Stimulated activated naive CD8-positive, alpha-beta T cell treated with anti-CD3 and anti-CD28 coated beads, Interleukin-15, amount 100 ng/mL, for 72 hours (primary cell): ENCODE data around the gene SNX9.
"Not testable (repeated sequence)": the region's sequence is repeated elsewhere in the genome, so short reads cannot be mapped to it uniquely, and the experiment has no call there.

Source experiments
- ATAC-seq: fragments of 150-1000 bp; cut with Tn5 transposase; 2 replicates; pipeline ENCODE4 v1.10.0; 2021; ENCODE audit warnings: mild to moderate bottlenecking, moderate library complexity
- DNase-seq, 2 donors: peaks; one replicate each; pipeline ENCODE4 v3.0.0; 2021 to 2022
- H3K27ac Mint-ChIP-seq, 2 donors: one replicate each; pipeline ENCODE4 v1.8.0; 2022; ENCODE audit warnings: mild to moderate bottlenecking in 2 of 2, mixed read lengths in 2 of 2, moderate library complexity in 2 of 2
- H3K27me3 Mint-ChIP-seq: one replicate; pipeline ENCODE4 v1.8.0; 2022; ENCODE audit warnings: mixed read lengths
- H3K4me1 Mint-ChIP-seq: one replicate; pipeline ENCODE4 v1.8.0; 2022; ENCODE audit warnings: mild to moderate bottlenecking, mixed read lengths
- H3K4me3 Mint-ChIP-seq, 2 donors: one replicate each; pipeline ENCODE4 v1.8.0; 2022; ENCODE audit warnings: mild to moderate bottlenecking in 2 of 2, mixed read lengths in 2 of 2, moderate library complexity in 1 of 2
- H3K9me3 Mint-ChIP-seq, 2 donors: one replicate each; pipeline ENCODE4 v1.8.0; 2022; ENCODE audit warnings: mixed read lengths in 2 of 2

Gene SNX9

DNA sequence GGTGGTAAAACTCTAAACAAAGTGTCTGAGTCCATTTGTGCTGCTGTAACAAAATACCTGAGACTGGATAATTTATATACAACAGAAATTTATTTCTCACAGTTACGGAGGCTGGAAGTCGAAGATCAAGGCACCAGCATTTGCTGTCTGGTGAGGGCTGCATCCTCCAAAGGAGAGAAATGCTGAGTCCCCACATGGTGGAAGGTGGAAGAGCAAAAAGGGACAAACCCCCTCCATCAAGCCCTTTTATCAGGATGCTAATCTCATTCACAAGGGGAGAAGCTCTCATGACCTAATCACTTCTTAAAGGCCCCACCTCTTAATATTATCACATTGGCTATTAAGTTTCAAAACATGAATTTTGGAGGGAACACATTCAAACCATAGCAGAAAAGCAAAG is 102.7 kb downstream of the SNX9 start:
- ATAC-seq, result no peak
- H3K27ac Mint-ChIP-seq, result no peak overlapping the region

DNA sequence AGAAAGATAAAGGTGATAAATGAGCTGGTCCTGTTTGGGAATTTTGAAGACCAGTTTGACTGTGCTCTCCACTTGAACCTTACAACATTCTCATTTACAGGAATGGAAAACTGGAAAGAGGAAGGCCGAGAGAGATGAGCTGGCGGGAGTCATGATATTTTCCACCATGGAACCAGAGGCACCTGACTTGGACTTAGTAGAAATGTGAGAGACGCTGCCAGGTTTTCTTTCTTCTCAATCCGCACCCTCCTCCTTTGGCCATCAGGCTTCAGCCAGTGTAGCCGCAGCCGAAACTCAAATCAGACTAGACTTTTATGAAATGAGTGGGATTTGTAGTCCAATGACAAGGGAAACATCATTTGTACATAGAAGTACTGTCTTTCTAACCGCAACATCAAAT is 104.0 kb downstream of the SNX9 start:
- Mint-ChIP-seq H3K9me3 (no peaks in the 10 kb centered on the region), H3K4me3 (no peak overlapping the region), H3K27ac (peak overlapping the region in 1 of 2 donors; percentile 58), H3K4me1 (no peaks in the 10 kb centered on the region), H3K27me3 (no peaks in the 10 kb centered on the region)
- no peak for ATAC-seq
- DNase-seq, result no peak

More for the DNA sequence above, 102.7 kb downstream of the SNX9 start:
- Mint-ChIP-seq H3K27me3 (no peaks in the 10 kb centered on the region), H3K9me3 (no peaks in the 10 kb centered on the region), H3K4me3 (no peak overlapping the region), H3K4me1 (peaks cover 7% of the 10 kb centered on the region)
- no peak for DNase-seq

GRCh38 chr6:157928428-157928827 is 105.4 kb downstream of the SNX9 start:
- no peak for ATAC-seq
- H3K27me3 Mint-ChIP-seq, result no peaks in the 10 kb centered on the region
- no peak overlapping the region for H3K27ac Mint-ChIP-seq
- no peaks in the 10 kb centered on the region for H3K4me1 Mint-ChIP-seq
- no peak for DNase-seq
- no peaks in the 10 kb centered on the region for H3K9me3 Mint-ChIP-seq
- no peak overlapping the region for H3K4me3 Mint-ChIP-seq

DNA sequence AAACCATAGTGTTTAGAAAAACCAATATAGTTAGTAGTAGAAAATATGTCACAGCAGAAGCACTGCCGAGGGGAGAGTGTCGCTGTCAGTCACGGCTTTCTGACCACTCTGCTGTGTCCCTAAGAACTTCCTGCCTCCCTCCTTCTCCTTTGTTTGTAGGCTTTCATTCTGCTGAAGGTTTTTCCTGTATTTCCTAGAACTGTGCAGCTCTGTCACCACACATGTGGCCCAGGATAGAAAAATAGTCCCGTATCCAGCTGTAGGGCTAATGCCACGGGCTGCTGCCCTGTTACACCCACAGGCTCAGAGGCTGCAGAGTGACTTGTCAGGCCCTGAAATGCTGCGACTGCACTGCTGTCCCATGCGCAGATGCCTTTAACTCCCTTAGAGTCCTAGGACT is 106.0 kb downstream of the SNX9 start:
- no peak overlapping the region for H3K27ac Mint-ChIP-seq
- H3K27me3 Mint-ChIP-seq, result no peaks in the 10 kb centered on the region
- no peaks in the 10 kb centered on the region for H3K4me1 Mint-ChIP-seq
- H3K9me3 Mint-ChIP-seq, result no peaks in the 10 kb centered on the region
- DNase-seq (no peak), ATAC-seq (no peak)
- no peak overlapping the region for H3K4me3 Mint-ChIP-seq

DNA sequence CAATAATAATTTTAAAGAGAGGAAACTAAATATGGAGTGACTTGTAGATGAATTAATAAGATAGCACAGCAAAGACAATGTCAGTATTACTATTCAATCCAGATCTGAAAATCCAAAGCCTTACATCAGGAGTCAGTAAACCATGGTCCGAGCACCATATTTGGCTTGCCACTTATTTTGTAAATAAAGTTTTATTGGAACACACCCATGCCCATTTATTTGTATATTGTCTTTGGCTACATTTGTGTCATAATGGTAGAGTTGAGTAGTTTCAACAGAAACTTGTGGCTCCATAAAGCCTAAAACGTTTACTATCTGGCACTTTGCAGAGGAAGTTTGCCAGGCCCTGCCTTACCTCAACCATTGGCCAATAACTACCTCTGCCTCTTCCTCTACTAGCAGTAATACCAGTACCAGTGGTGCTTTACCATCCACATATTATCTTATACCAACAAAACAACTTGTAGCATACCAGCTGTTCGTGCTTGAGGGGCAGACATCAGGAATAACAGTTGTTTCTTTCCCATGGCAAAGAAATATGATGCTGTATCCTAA is 106.8 kb downstream of the SNX9 start:
- no peak for ATAC-seq

DNA sequence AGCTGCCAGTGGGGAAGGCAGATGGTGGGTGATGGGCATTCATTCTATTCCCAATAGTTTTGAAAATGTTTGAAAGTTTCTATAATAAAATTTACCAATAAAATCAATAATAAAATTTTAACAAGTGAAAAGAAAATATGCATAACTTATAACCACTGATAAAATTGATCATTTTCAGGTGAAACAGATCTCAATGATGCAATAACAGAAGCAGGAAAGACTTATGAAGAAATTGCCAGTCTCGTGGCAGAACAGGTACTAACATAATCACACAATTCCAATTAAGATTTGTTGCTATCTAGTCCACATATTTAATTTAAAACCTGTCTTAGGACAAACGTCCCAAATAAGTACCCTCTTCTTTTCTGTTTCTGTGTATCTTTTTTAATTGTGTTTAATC is 112.7 kb downstream of the SNX9 start:
- DNase-seq (no peak), ATAC-seq (no peak)
- Mint-ChIP-seq H3K27ac (no peak overlapping the region), H3K4me3 (no peak overlapping the region), H3K27me3 (no peaks in the 10 kb centered on the region), H3K4me1 (peaks cover 18% of the 10 kb centered on the region), H3K9me3 (no peaks in the 10 kb centered on the region)

More for the DNA sequence above, 106.8 kb downstream of the SNX9 start:
- Mint-ChIP-seq H3K4me3 (no peak overlapping the region), H3K27ac (no peak overlapping the region), H3K4me1 (no peaks in the 10 kb centered on the region), H3K27me3 (no peaks in the 10 kb centered on the region), H3K9me3 (no peaks in the 10 kb centered on the region)
- DNase-seq, result no peak

DNA sequence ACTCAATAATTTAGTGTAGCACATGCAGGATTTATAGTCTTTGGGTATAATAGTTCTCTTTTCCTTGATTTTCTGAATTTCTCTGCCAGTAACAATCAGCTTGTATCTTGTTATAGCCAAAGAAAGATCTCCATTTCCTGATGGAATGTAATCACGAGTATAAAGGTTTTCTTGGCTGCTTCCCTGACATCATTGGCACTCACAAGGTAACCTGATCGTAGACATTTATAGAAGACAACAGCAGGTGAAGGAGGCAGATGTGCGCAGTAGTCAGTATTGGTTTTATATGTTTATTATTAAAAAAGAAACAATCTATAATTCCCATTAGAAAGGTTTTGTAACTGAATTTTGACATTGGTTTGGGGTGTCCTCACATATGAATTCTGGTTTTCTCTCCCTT is 114.3 kb downstream of the SNX9 start:
- no peak for DNase-seq
- Mint-ChIP-seq H3K4me3 (no peak overlapping the region), H3K27ac (no peak overlapping the region), H3K27me3 (no peaks in the 10 kb centered on the region), H3K4me1 (peaks cover 25% of the 10 kb centered on the region), H3K9me3 (no peaks in the 10 kb centered on the region)
- ATAC-seq, result no peak

DNA sequence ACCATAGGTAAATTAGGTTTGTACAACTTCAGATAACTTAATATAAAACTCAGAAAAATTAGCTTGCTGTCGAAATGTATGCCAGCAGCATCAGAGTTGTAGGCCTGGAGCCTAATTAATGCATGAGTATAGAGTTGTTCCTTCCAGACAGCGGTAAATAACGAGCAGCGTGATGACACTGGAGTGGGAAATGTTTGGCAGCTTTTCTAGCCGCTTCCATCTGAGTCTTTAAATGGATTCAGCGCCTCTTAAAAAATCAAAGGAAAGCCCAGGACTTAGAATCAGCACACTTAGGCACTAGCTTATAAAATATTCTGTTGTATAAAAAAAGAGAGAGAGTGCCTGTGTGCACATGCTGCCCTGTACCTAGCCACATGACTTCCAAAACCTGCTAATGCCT is 114.9 kb downstream of the SNX9 start:
- H3K4me3 Mint-ChIP-seq, result no peak overlapping the region
- ATAC-seq, result no peak
- no peaks in the 10 kb centered on the region for H3K9me3 Mint-ChIP-seq
- no peak for DNase-seq
- H3K27ac Mint-ChIP-seq, result no peak overlapping the region
- no peaks in the 10 kb centered on the region for H3K27me3 Mint-ChIP-seq
- H3K4me1 Mint-ChIP-seq, result peaks cover 29% of the 10 kb centered on the region

DNA sequence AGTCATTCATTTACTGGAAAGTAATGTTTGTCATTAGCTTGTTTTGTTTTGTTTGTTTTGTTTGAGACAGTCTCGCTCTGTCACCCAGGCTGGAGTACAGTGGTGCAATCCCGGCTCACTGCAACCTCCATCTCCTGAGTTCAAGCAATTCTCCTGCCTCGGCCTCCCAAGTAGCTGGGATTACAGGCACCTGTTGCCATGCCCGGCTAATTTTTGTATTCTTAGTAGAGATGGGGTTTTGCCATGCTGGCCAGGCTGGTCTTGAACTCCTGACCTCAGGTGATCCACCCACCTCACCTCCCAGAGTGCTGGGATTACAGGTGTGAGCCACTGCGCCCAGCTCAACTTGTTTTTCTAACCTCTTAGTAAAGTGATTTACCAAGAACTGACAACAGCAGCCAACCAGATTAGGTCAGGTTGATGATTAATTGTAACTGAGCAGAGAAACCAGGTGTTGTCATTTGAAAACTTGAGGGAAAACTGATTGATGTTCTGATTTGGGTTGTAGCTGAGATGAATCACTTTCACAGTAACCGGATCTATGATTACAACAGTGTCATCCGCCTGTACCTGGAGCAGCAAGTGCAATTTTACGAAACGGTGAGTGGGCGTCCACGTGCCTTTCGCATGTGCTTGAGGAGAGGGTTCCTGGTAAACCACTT is 117.5 kb downstream of the SNX9 start:
- H3K9me3 Mint-ChIP-seq, H3K4me3 Mint-ChIP-seq, H3K27me3 Mint-ChIP-seq: not testable (repeated sequence)
- Mint-ChIP-seq H3K4me1 (peaks cover 52% of the 10 kb centered on the region), H3K27ac (peak overlapping the region in 1 of 2 donors; percentile 71)
- ATAC-seq (peak; percentile 78), DNase-seq (peak in 1 of 2 donors; percentile 41)

DNA sequence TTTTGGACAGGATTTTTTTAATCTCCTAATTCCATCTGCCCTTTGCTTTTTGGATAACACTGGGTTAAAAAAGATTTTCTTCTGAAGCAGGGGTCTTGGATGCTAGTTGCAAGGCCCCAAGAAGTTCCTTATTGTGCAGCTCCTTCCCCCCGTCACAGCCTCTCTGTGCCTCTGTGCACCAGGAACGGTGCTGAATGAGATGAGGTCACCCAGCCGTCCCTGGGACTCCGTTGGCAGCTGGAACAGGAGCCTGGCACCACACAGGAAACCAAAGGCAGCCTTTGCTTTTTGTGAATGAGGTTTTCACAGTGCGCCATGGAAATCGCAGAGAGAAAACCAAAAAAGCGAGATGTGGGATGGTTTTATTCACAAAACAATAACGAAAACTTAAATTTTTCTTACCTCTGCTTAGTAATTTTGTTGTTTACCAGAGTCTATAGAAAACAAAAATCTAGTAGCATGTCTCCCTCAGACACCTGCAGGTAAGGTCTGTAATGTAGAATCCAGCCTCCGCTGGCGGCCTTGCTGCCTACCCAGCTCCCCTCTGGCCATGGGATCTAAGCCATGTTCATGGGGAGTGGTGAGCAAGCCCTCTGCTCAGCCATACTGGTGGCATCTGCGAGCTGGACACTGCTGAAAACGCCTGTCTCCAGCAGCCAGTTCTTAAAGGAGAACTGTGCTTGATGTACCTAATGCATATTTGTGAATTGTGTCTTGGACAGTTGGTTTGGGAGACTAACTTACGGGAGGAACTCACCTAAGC is 118.2 kb downstream of the SNX9 start:
- Mint-ChIP-seq H3K27ac (no peak overlapping the region), H3K27me3 (no peaks in the 10 kb centered on the region), H3K4me1 (peaks cover 60% of the 10 kb centered on the region), H3K4me3 (no peak overlapping the region), H3K9me3 (peaks cover 0 to 7% of the 10 kb centered on the region in 2 donors)
- DNase-seq, result no peak
- ATAC-seq, result no peak

DNA sequence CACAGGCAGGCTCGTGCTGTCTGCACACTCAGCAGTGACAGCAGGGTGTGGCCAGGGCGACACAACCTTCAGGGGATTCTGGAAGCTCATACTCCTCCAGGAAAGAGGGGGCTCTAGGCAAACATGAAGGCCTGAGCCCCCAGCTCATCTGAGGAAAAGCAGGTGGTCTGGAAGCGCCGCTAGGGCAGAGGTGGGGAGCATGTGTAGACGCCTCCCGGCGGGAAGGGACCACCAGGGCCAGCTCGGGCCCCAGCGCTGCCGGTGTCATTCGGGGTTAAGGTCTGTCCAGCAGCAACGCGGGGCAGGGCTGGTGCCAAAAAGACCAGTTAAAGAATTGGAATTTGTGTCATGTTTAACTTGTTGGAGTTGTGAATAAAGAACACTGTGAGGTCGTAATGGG is 119.3 kb downstream of the SNX9 start:
- no peak for DNase-seq
- Mint-ChIP-seq H3K27me3 (no peaks in the 10 kb centered on the region), H3K9me3 (peaks cover 0 to 7% of the 10 kb centered on the region in 2 donors), H3K4me1 (peaks cover 71% of the 10 kb centered on the region), H3K4me3 (no peak overlapping the region), H3K27ac (peak overlapping the region in 1 of 2 donors; percentile 77)
- ATAC-seq, result no peak

GRCh38 chr6:157943249-157943963 is 120.4 kb downstream of the SNX9 start:
- no peak for ATAC-seq
- H3K27me3 Mint-ChIP-seq, result no peaks in the 10 kb centered on the region
- H3K9me3 Mint-ChIP-seq, result peaks cover 2 to 12% of the 10 kb centered on the region in 2 donors
- DNase-seq, result no peak
- peak overlapping the region in 1 of 2 donors; percentile 96 for H3K27ac Mint-ChIP-seq
- peaks cover 71% of the 10 kb centered on the region for H3K4me1 Mint-ChIP-seq
- peak overlapping the region in 1 of 2 donors; percentile 38 for H3K4me3 Mint-ChIP-seq

- Mint-ChIP-seq H3K4me1 (peaks cover 71% of the 10 kb centered on the region), H3K9me3 (peaks cover 7 to 16% of the 10 kb centered on the region in 2 donors), H3K27me3 (no peaks in the 10 kb centered on the region), H3K27ac (peak overlapping the region in 1 of 2 donors; percentile 96), H3K4me3 (peak overlapping the region in 1 of 2 donors; percentile 38)
- DNase-seq (no peak), ATAC-seq (no peak)
Observed at GRCh38 chr6:157943964-157944283, 120.9 kb downstream of the SNX9 start.

GRCh38 chr6:157944983-157945931 is 122.2 kb downstream of the SNX9 start:
- H3K4me3 Mint-ChIP-seq, result peak overlapping the region; percentile 24 to 30
- H3K27ac Mint-ChIP-seq, result peak overlapping the region; percentile 35 to 82
- H3K4me1 Mint-ChIP-seq, result peaks cover 58% of the 10 kb centered on the region
- H3K27me3 Mint-ChIP-seq, result peaks cover 1% of the 10 kb centered on the region
- ATAC-seq, result peak; percentile 68
- peak in 1 of 2 donors; percentile 60 for DNase-seq
- peaks cover 8 to 28% of the 10 kb centered on the region in 2 donors for H3K9me3 Mint-ChIP-seq
